GM04503 (cell line): ENCODE measurements around the gene SLC7A4.
"Not testable (repeated sequence)": the region's sequence is repeated elsewhere in the genome, so short reads cannot be mapped to it uniquely, and the experiment has no call there.

Experiments
- DNase-seq: peaks from one replicate; pipeline ENCODE4 v3.0.0-alpha.2; 2012; ENCODE audit warnings: low read depth

Gene SLC7A4

DNA sequence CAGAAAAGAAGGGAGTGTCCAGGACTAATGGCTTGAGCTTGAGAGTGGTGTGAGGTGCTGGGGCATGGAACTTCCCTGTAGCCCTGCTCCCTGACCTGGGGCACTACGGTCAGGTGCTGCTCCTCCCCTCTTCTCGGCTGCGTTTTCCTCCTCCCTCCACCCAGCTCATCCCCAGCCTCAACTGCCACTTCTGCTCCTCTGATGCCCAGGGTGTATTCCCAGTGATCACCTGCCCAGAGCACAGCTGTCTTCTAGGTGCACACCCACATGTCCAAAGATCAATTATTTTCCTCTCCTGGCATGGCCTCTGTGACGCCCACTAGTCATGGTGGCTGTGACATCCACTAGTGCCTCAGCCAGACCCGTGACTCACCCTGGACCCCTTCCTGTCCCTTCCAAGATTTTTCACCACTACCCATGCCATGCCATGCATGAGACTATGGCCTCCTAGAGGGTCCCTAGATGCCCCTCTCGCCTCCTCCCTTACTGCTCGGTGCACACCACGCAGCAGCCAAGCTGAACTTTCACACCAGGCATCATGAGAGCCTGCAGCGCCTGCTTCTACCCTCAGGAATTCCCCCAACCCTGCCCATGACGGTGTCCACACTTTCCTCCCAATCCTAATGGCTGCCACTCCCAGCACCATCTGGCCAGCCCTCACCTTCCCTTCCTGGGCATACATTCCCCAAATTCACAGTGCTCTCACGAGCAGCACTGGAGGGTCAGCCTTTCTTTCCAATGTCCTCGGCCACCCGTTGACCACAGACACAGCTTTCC is 15.5 kb downstream of the SLC7A4 start:
- no peak for DNase-seq

- DNase-seq: no peak
Measured at GRCh38 chr22:21015466-21016006, 16.8 kb downstream of the SLC7A4 start.

- DNase-seq: no peak
Measured at GRCh38 chr22:21014726-21015465, 17.5 kb downstream of the SLC7A4 start, which contains the start of gene P2RX6. TSS of gene P2RX6 (plus strand) at chr22:21015165. CDS start at chr22:21015175, 10 bp downstream.

GRCh38 chr22:21014202-21014725 is 18.1 kb downstream of the SLC7A4 start:
- DNase-seq: peak; percentile 53

DNA sequence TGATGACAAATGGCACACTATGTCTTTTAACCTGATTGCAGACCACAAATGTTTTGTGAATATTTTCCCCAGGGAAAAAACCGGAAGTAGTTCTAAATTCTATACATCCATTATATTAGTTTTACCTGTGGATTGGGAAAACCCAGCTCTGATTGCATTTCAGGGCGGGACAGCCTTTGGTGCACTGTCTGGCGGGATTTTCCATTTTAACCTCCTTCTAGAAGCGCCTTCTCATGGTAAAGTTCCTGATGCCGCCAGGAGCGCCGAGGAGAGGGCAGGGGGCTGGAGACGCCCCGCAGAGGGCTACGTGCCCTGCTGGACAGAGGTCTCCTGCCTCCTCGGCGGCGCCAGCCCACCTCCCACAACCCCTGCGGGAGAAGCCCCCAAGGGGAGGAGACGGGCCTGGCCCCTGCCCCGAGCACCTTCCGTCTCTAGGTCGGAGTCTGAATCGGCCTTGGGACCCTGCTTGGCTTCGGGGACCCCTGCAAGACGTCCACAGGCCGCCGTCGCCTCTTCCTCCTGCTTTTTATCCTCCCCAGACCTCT is 18.6 kb downstream of the SLC7A4 start:
- no peak for DNase-seq

GRCh38 chr22:21012446-21013407 is 19.6 kb downstream of the SLC7A4 start:
- DNase-seq: no peak

- DNase-seq: no peak
Measured at GRCh38 chr22:21010426-21011113, 21.8 kb downstream of the SLC7A4 start.

DNA sequence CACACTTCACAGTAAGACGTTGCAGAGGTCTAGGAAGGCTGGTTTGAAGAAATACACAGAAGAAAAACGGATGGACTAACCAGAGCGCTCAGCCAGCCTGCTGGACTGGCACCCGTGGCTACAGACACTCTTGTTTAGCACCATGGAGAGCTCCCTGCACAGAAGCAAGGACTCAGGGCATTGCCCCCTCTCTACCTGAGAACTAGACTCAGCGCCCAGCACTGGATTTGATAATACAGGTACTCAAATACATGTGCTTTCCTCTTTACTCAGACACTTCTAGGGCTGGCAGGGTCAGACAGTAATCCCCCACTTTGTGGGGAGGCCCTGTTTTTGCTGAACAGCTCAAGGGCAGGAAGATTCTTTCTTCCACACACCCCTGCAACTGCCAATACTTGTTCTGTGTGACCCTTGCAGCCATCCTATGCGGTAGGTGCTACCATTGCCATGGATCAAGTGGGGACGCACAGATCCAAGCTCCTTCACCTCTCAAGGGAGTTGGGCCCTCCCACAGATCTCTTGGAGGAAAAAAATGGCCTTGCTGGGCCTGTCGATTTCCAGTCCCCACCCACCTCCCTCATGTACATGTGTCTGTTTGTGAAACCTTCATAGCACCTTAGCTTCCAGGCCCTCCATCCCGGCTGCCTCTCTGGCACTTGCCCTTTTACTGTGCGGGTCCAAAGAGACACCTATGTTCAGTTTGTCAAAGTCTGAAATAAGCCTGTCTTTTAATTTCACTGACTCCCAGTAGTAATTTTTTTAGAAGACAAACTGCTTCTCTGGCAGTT is 22.5 kb downstream of the SLC7A4 start:
- no peak for DNase-seq

- not testable (repeated sequence) for DNase-seq
Measured at GRCh38 chr22:21009208-21009607, 23.2 kb downstream of the SLC7A4 start.

DNA sequence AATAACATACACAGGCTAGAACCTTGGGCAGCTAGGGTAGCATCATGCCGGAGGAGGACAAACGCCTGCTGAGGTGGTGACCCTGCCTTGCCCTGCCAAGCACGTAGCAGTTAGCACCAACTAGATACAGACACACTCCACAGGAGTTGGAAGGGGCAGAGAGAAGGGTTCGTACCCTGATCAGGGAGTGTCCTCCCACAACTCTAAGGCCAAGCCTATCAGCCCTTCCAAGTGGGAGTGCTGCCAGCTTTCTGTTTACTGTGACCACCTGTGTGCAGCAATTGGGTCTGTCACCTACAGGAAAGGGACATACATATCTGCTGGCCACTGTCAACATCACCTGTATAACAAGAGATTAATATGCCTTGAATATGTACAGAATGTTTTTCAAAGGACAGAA is 28.6 kb downstream of the SLC7A4 start:
- no peak for DNase-seq

DNA sequence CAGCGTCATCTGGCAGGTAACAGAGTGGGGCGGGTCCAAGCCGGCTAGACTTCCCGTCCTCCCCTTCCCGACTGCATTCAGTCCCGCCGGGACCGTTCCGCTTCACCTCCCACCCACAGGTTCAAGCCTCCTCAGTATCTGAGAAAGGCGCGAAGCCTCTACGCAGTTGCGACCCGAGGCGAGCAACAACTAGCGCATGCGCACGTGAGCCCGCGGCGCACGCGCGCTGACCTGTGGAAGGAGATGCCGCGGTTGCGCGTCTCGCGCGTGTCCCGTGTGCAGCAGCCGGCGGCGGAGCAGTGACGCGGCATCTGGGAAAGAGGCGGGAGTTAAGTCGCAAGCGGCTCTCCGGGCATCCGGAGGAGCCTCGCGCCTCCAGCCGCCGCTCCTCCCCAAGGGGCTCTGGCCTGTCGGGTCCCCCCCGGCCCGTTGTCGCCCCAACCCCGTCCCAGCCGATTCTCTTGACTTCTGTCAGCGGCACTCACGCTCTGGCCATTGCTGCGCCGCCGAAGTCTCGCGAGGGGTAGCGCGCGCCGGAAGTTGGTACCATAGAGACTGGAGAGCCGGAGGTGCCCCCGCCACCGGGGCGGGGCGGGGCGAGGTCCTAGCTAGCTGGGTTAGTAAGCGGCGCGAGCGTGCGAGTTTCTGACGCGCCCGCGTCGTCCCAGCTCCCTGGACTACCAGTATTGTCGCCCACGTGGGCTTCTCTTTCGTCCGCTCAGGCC is 30.6 kb downstream of the SLC7A4 start, which contains the start of gene THAP7:
Gene THAP7 (minus strand): TSS at position 518 of the 725 bp plus-strand sequence. CDS start 207 bp downstream, at position 311.
- DNase-seq: peak; percentile 63

- DNase-seq: no peak
Measured at GRCh38 chr22:21000987-21001600, 31.3 kb downstream of the SLC7A4 start.

- no peak for DNase-seq
Measured at GRCh38 chr22:21000207-21000986, 32.0 kb downstream of the SLC7A4 start.

- DNase-seq: no peak
Measured at GRCh38 chr22:20999350-21000206, 32.8 kb downstream of the SLC7A4 start.

DNA sequence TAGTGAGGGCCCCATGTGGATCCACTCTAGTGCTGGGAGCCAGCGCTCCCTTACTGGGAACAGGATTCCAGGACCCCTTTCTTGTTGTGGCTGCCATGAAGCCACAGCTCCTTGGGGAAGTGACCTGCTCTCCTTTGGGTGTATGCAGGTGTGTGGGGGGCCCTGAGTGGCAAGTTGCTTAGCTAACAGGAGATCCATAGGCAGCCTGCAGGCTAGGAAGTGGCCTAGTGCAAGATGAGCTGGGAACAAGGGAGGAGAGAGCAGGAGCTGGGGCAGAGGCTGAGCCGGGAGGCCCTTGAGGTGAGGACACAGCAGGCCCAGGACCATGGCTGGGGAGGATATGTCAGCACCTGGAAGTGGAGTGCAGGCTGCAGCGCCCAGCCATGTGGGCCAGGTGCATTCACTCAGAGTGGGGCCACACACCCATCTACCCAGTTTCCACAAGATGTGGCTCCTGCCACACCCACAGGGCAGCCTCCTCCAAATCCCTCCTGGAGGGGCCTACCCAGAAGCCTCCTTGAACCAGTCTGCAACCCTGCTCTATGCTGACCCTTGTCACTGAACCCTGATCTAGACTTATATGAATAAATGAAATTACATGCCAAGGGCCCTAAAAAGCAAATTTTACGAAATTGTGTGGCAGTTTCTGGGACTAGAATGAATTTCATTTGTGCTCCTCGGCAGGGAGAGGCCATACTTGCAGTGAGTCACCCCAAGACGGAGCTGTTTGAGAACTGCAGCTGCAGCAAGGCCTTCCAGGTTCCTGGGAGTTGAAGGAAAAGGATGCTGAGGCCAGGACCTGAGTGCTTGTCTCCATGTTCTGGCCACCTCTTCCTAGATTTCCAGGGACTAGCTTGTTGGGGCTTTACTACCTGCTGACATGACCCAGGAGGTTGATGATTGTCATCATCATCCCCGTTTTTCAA is 33.7 kb downstream of the SLC7A4 start:
- DNase-seq: no peak
